ENCODE measurements around the gene TKTL2.

The TKTL2 gene

DNA sequence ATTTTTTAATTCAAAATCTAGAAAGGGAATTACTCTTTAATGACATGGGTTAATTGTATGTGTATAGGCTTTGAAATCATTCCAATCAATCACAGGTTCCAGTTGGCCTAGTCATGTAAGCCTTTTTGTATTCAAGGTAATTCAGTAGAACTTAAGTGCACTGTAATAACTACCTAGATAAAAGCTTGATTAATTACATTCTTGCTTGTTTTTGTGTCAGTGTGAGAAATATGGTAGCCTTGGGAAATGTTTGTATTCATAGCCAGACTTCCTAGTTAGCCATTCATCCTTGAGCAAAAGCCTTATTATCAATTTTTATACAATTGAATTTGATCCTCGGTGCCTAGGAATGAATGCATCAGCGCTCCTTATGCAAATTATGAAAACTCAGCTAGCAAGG is 33.5 kb downstream of the TKTL2 start:
- no peak for DNase-seq

Data from NCI-H1092 treated with DMSO at 0.1 percent for 48 hours (cell line).